Ishikawa (cell line): Measurements from ENCODE around the gene FRAS1.

Source experiments
- CEBPB ChIP-seq: IDR thresholded peaks from 2 replicates; pipeline ENCODE4 v1.6.1; 2012
- CREB1 ChIP-seq: IDR thresholded peaks from 2 replicates; pipeline ENCODE4 v1.6.1; 2012; ENCODE audit warnings: low read depth
- EGR1 ChIP-seq: IDR thresholded peaks from 2 replicates; pipeline ENCODE4 v1.6.1; 2012
- EP300 ChIP-seq: IDR thresholded peaks from 2 replicates; pipeline ENCODE4 v1.6.1; 2012; ENCODE audit warnings: borderline replicate concordance
- FOXM1 ChIP-seq: IDR thresholded peaks from 2 replicates; pipeline ENCODE4 v1.6.1; 2012; ENCODE audit warnings: low read depth, borderline replicate concordance
- MAX ChIP-seq: IDR thresholded peaks from 2 replicates; pipeline ENCODE4 v1.6.1; 2012
- NFIC ChIP-seq: IDR thresholded peaks from 2 replicates; pipeline ENCODE4 v1.6.1; 2012
- RAD21 ChIP-seq: IDR thresholded peaks from 2 replicates; pipeline ENCODE4 v1.6.1; 2012; ENCODE audit warnings: low read depth
- TAF1 ChIP-seq: IDR thresholded peaks from 2 replicates; pipeline ENCODE4 v1.6.1; 2012; ENCODE audit warnings: low read depth, mild to moderate bottlenecking
- TCF12 ChIP-seq: IDR thresholded peaks from 2 replicates; pipeline ENCODE4 v1.6.1; 2012; ENCODE audit warnings: low read depth
- TEAD4 ChIP-seq: IDR thresholded peaks from 2 replicates; pipeline ENCODE4 v1.6.1; 2012
- USF1 ChIP-seq: IDR thresholded peaks from 2 replicates; pipeline ENCODE4 v1.6.1; 2012
- YY1 ChIP-seq: IDR thresholded peaks from 2 replicates; pipeline ENCODE4 v1.6.1; 2012; ENCODE audit warnings: low read depth
- ZBTB7A ChIP-seq: IDR thresholded peaks from 2 replicates; pipeline ENCODE4 v1.6.1; 2012; ENCODE audit warnings: low read depth
- TF ChIP-seq, protein P1 (sequence below): IDR thresholded peaks from 2 replicates; pipeline ENCODE4 v1.6.1; 2012; ENCODE audit warnings: low read depth, mild to moderate bottlenecking

The FRAS1 gene

DNA sequence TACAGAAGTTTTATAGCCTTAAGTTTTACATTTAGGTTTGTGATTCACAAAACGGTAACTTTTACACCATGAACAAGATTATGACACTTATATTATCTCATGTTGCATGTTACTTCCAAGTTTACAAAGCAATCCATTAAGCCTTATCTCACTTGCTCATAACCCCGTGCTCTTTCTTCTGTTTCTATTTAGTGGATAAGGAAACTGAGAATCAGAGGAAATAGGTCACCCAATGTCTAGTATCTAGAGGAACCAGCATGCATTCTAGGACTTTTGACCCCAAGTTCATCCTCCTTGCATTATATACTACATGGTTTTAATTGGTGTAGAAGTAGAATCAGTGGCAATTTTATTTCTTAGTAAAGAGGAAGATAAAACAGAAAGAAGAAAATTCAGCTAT lies 427.5 kb downstream of the FRAS1 start:
- TF ChIP-seq NFIC (no peak), FOXM1 (no peak), TCF12 (no peak), EP300 (no peak), TAF1 (no peak), TEAD4 (no peak), YY1 (no peak), CEBPB (no peak), EGR1 (no peak), ZBTB7A (no peak), MAX (no peak), CREB1 (no peak), RAD21 (no peak), USF1 (no peak)
- TF ChIP-seq, protein P1, sequence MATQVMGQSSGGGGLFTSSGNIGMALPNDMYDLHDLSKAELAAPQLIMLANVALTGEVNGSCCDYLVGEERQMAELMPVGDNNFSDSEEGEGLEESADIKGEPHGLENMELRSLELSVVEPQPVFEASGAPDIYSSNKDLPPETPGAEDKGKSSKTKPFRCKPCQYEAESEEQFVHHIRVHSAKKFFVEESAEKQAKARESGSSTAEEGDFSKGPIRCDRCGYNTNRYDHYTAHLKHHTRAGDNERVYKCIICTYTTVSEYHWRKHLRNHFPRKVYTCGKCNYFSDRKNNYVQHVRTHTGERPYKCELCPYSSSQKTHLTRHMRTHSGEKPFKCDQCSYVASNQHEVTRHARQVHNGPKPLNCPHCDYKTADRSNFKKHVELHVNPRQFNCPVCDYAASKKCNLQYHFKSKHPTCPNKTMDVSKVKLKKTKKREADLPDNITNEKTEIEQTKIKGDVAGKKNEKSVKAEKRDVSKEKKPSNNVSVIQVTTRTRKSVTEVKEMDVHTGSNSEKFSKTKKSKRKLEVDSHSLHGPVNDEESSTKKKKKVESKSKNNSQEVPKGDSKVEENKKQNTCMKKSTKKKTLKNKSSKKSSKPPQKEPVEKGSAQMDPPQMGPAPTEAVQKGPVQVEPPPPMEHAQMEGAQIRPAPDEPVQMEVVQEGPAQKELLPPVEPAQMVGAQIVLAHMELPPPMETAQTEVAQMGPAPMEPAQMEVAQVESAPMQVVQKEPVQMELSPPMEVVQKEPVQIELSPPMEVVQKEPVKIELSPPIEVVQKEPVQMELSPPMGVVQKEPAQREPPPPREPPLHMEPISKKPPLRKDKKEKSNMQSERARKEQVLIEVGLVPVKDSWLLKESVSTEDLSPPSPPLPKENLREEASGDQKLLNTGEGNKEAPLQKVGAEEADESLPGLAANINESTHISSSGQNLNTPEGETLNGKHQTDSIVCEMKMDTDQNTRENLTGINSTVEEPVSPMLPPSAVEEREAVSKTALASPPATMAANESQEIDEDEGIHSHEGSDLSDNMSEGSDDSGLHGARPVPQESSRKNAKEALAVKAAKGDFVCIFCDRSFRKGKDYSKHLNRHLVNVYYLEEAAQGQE = no peak

DNA sequence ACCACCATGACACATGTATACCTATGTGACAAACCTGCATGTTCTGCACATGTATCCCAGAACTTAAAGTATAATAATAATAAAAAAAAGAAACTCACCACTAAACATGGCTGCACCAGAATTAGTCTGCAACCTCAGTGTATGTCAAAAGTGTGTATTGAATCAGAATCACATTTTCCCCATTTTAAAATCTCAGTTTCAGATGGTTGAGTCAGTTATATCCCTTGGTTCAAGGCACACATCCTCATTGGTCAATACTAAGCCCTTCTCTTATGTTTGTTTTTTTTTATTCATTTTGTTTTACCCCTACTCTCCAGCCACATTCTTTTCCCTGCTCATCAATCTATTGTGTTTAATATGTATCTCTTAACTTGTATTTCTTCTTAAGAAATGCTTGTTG lies 436.6 kb downstream of the FRAS1 start:
- TF ChIP-seq CREB1 = no peak
- TF ChIP-seq USF1 = no peak
- TF ChIP-seq FOXM1 = no peak
- TF ChIP-seq TCF12 = no peak
- no peak for TF ChIP-seq YY1

- no peak for TF ChIP-seq ZBTB7A
- TF ChIP-seq EGR1 = no peak
- no peak for TF ChIP-seq CEBPB
- no peak for TF ChIP-seq RAD21
- no peak for TF ChIP-seq YY1
- no peak for TF ChIP-seq USF1
- TF ChIP-seq CREB1 = no peak
- no peak for TF ChIP-seq TEAD4
- TF ChIP-seq, protein P1 = no peak
- no peak for TF ChIP-seq MAX
- TF ChIP-seq EP300 = no peak
- no peak for TF ChIP-seq TAF1
- no peak for TF ChIP-seq TCF12
- no peak for TF ChIP-seq FOXM1
- no peak for TF ChIP-seq NFIC
These were observed 439.0 kb downstream of the FRAS1 start for GRCh38 chr4:78496021-78496643.

DNA sequence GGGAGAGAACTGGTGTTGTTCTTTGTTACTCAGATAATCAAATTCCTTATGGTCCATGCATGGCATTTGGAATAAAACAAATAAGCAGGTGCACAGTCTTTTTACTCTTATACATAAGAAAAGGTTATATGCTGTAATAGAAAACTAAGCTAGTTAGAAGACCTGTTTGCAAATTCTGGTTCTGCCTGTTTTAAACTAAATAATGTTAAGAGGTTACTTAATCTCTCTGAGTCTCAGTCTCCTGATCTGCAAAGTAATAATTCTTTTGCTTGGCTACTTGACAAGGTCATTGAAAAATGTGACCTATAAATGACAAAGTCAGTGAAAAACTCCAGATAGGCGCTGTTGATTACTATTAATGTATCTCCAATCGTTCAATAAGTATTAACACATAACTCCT lies 451.9 kb downstream of the FRAS1 start:
- TF ChIP-seq RAD21 (no peak), MAX (no peak), TAF1 (no peak), FOXM1 (no peak), YY1 (no peak), CREB1 (no peak), ZBTB7A (no peak)
- TF ChIP-seq, protein P1 = no peak
